Fibroblast of lung (primary cell): ENCODE measurements around the gene GK. TPM values are rescaled to one million over a fixed set of nuclear protein-coding genes. Genes with fewer than 3 reads are reported as not detected.

Experiments
- DNase-seq, 2 donors: peaks; one replicate each; pipeline versions ENCODE4 v3.0.0 to v3.0.0-alpha.2; 2010; ENCODE audit warnings: low read depth in 2 of 2
- H2AFZ ChIP-seq: 2 replicates; pipeline ENCODE4 v1.5.1; 2012; ENCODE audit warnings: low read length, control low read depth, inconsistent platforms
- H3K27ac ChIP-seq: 2 replicates; pipeline ENCODE4 v1.5.1; 2011; ENCODE audit warnings: low read length, control low read depth; ENCODE audit not compliant: insufficient read depth
- H3K27me3 ChIP-seq: 2 replicates; pipeline ENCODE4 v1.5.1; 2011; ENCODE audit warnings: mild to moderate bottlenecking, low read length; ENCODE audit not compliant: control insufficient read depth, insufficient read depth
- H3K36me3 ChIP-seq: 2 replicates; pipeline ENCODE4 v1.5.1; 2011; ENCODE audit warnings: low read length; ENCODE audit not compliant: control insufficient read depth, insufficient read depth
- H3K4me1 ChIP-seq: 2 replicates; pipeline ENCODE4 v1.5.1; 2011; ENCODE audit warnings: low read length; ENCODE audit not compliant: control insufficient read depth, insufficient read depth; ENCODE audit errors: extremely low read depth
- H3K4me2 ChIP-seq: 2 replicates; pipeline ENCODE4 v1.5.1; 2011; ENCODE audit warnings: low read length, control low read depth; ENCODE audit not compliant: insufficient read depth; ENCODE audit errors: extremely low read depth
- H3K4me3 ChIP-seq, 4 experiments: fragments of 200-600 bp in 1 of 4; sonication (generic) in 1 of 4; replicated peaks in 1 of 4; 2 replicates each; pipeline ENCODE4 v1.5.1; 2011 to 2016; ENCODE audit warnings: low read length in 4 of 4, low read depth in 3 of 4, mild to moderate bottlenecking in 3 of 4, control low read depth in 2 of 4, inconsistent platforms in 1 of 4, mixed read lengths in 1 of 4; ENCODE audit not compliant: insufficient read depth in 1 of 4; ENCODE audit errors: control extremely low read depth in 1 of 4
- H3K79me2 ChIP-seq: 2 replicates; pipeline ENCODE4 v1.5.1; 2012; ENCODE audit warnings: mild to moderate bottlenecking, low read length, inconsistent platforms; ENCODE audit not compliant: control insufficient read depth, insufficient read depth
- H3K9ac ChIP-seq: 2 replicates; pipeline ENCODE4 v1.5.1; 2011; ENCODE audit warnings: mild to moderate bottlenecking, low read length, control low read depth; ENCODE audit not compliant: insufficient read depth
- H3K9me3 ChIP-seq: 2 replicates; pipeline ENCODE4 v1.5.1; 2012; ENCODE audit warnings: low read depth, low read length; ENCODE audit not compliant: control insufficient read depth, insufficient read depth
- H4K20me1 ChIP-seq: 2 replicates; pipeline ENCODE4 v1.5.1; 2011; ENCODE audit warnings: low read length; ENCODE audit not compliant: control insufficient read depth, insufficient read depth; ENCODE audit errors: extremely low read depth
- CTCF ChIP-seq, 2 donors: IDR thresholded peaks in 1 of 2; conservative IDR thresholded peaks in 1 of 2; 1 replicate in 1 of 2; 2 replicates in 1 of 2; pipeline ENCODE4 v1.5.1; 2011 to 2012; ENCODE audit warnings: low read length in 2 of 2, control low read depth in 1 of 2, inconsistent platforms in 1 of 2, low read depth in 1 of 2, mild to moderate bottlenecking in 1 of 2
- EZH2 ChIP-seq: IDR thresholded peaks from 2 replicates; pipeline ENCODE4 v1.5.1; 2012; ENCODE audit warnings: low read length, control low read depth, mild to moderate bottlenecking; ENCODE audit errors: missing control alignments
- polyA plus RNA-seq, 2 donors: library from polyadenylated mRNA; depleted of rRNA in 1 of 2; stranded (reverse) in 1 of 2; unstranded in 1 of 2; fragments of >200 nt; gene quantifications; 2 replicates each; pipeline ENCODE4 v1.2.1, GENCODE V29; 2011 to 2012; ENCODE audit warnings: missing spikeins in 1 of 2
- total RNA-seq: library from RNA; depleted of rRNA; stranded (reverse); fragments of >200 nt; gene quantifications from 2 replicates; pipeline ENCODE4 v1.2.1, GENCODE V29; 2014

Gene GK
- total and polyA plus RNA-seq, 2 donors (not counting 1 experiment from before 2014, with no cell fraction given): 11.9 to 44.4 TPM

GRCh38 chrX:30741545-30741944 lies 88.3 kb downstream of the GK start:
- H3K36me3 ChIP-seq: no peaks in the 10 kb centered on the region
- H2AFZ ChIP-seq: no peak overlapping the region
- no peaks in the 10 kb centered on the region for H3K27me3 ChIP-seq
- no peak overlapping the region for H3K27ac ChIP-seq
- H4K20me1 ChIP-seq: no peaks in the 10 kb centered on the region
- no peak overlapping the region for H3K9ac ChIP-seq
- H3K79me2 ChIP-seq: no peaks in the 10 kb centered on the region
- no peak overlapping the region for H3K4me2 ChIP-seq
- TF ChIP-seq EZH2 (no peak), CTCF (conservative IDR thresholded peaks at IDR 0.05 in 1 of 2, IDR thresholded peaks at IDR 0.05 in 1 of 2; ENCODE audit: low read depth in 1 of 2, low read length in 2 of 2) (no peak)
- H3K4me3 ChIP-seq: no peak overlapping the region
- no peaks in the 10 kb centered on the region for H3K9me3 ChIP-seq
- DNase-seq: no peak
- H3K4me1 ChIP-seq: no peaks in the 10 kb centered on the region

GRCh38 chrX:30748342-30748960 lies 95.2 kb downstream of the GK start:
- no peaks in the 10 kb centered on the region for H3K79me2 ChIP-seq
- no peak for TF ChIP-seq EZH2
- TF ChIP-seq CTCF (conservative IDR thresholded peaks at IDR 0.05 in 1 of 2, IDR thresholded peaks at IDR 0.05 in 1 of 2; ENCODE audit: low read depth in 1 of 2, low read length in 2 of 2): no peak
- H3K4me1 ChIP-seq: no peaks in the 10 kb centered on the region
- no peaks in the 10 kb centered on the region for H4K20me1 ChIP-seq
- no peak overlapping the region for H2AFZ ChIP-seq
- no peak overlapping the region for H3K27ac ChIP-seq
- no peak overlapping the region for H3K4me3 ChIP-seq
- no peak overlapping the region for H3K9ac ChIP-seq
- no peaks in the 10 kb centered on the region for H3K9me3 ChIP-seq
- H3K36me3 ChIP-seq: no peaks in the 10 kb centered on the region
- DNase-seq: no peak
- H3K4me2 ChIP-seq: no peak overlapping the region
- H3K27me3 ChIP-seq: no peaks in the 10 kb centered on the region

DNA sequence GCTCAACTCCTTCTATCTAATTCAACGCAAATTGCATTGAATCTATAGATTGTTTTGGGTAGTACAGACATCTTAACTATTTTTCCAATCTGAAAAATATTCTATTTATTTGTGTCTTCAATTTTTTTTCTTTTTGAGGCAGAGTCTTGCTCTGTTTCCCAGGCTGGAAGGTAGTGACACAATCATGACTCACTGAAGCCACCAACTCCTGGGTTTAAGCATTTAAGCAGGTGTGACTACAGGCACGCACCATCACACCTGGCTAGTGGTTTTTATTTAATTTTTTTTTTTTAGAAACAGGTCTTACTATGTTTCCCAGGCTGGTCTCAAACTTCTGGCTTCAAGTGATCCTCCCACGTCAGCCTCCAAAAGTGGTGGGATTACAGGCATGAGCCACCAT lies 98.3 kb downstream of the GK start:
- Histone ChIP-seq H3K4me1 (no peaks in the 10 kb centered on the region), H3K36me3 (no peaks in the 10 kb centered on the region), H3K9me3 (no peaks in the 10 kb centered on the region), H4K20me1 (no peaks in the 10 kb centered on the region), H3K27ac (no peak overlapping the region), H3K4me3 (no peak overlapping the region), H3K27me3 (no peaks in the 10 kb centered on the region), H3K9ac (no peak overlapping the region), H3K79me2 (no peaks in the 10 kb centered on the region), H3K4me2 (no peak overlapping the region), H2AFZ (no peak overlapping the region)
- DNase-seq: no peak
- no peak for TF ChIP-seq CTCF (conservative IDR thresholded peaks at IDR 0.05 in 1 of 2, IDR thresholded peaks at IDR 0.05 in 1 of 2; ENCODE audit: low read depth in 1 of 2, low read length in 2 of 2)
- TF ChIP-seq EZH2: no peak
